ENCODE data around the gene IMMP2L. TPM values are rescaled to one million over a fixed set of nuclear protein-coding genes. Genes with fewer than 3 reads are reported as not detected.

The IMMP2L gene
- total RNA-seq, 2 donors from 2014 or later, result 10.5 to 17.4 TPM

- DNase-seq (no peak), ATAC-seq (no peak)
- TF ChIP-seq POLR2A (IDR thresholded peaks at IDR 0.05) (no peak), CTCF (IDR thresholded peaks at IDR 0.05) (no peak)
- intact Hi-C loops (cut with DNase I), result no loop called here
- Histone ChIP-seq H3K9me3 (no peaks in the 10 kb centered on the region), H3K4me3 (no peak overlapping the region), H3K27me3 (no peaks in the 10 kb centered on the region), H3K4me1 (no peaks in the 10 kb centered on the region), H3K27ac (no peak overlapping the region), H3K36me3 (replicated peaks in 1 of 2; ENCODE audit: insufficient read depth in 1 of 2, low read depth in 2 of 2) (no peaks in the 10 kb centered on the region)
- WGBS, 2 donors, result 94 to 97% methylated on average over 4 of the region's 4 CpGs
Measured at GRCh38 chr7:111229181-111229740, 333.0 kb downstream of the IMMP2L start.

GRCh38 chr7:111228437-111228836 is 333.9 kb downstream of the IMMP2L start:
- no peak overlapping the region for H3K27ac ChIP-seq
- H3K36me3 ChIP-seq (replicated peaks in 1 of 2; ENCODE audit: insufficient read depth in 1 of 2, low read depth in 2 of 2), result no peaks in the 10 kb centered on the region
- no peak for TF ChIP-seq CTCF (IDR thresholded peaks at IDR 0.05)
- TF ChIP-seq POLR2A (IDR thresholded peaks at IDR 0.05), result no peak
- DNase-seq, result no peak
- intact Hi-C loops (cut with DNase I), result no loop called here
- H3K4me3 ChIP-seq, result no peak overlapping the region
- no peaks in the 10 kb centered on the region for H3K9me3 ChIP-seq
- no peaks in the 10 kb centered on the region for H3K4me1 ChIP-seq
- WGBS, 2 donors, result 100% methylated on average over 1 of the region's 1 CpG
- ATAC-seq, result no peak
- H3K27me3 ChIP-seq, result no peaks in the 10 kb centered on the region

- Histone ChIP-seq H3K9me3 (no peaks in the 10 kb centered on the region), H3K27me3 (no peaks in the 10 kb centered on the region), H3K4me3 (no peak overlapping the region), H3K27ac (no peak overlapping the region), H3K4me1 (no peaks in the 10 kb centered on the region), H3K36me3 (replicated peaks in 1 of 2; ENCODE audit: insufficient read depth in 1 of 2, low read depth in 2 of 2) (no peaks in the 10 kb centered on the region)
- DNase-seq (no peak), ATAC-seq (no peak)
- TF ChIP-seq POLR2A (IDR thresholded peaks at IDR 0.05), result no peak
- TF ChIP-seq CTCF (IDR thresholded peaks at IDR 0.05), result no peak
- WGBS, 2 donors, result 75 to 84% methylated on average over 2 of the region's 2 CpGs
- intact Hi-C loops (cut with DNase I), result no loop called here
Measured at GRCh38 chr7:111226800-111227199, 335.5 kb downstream of the IMMP2L start.

DNA sequence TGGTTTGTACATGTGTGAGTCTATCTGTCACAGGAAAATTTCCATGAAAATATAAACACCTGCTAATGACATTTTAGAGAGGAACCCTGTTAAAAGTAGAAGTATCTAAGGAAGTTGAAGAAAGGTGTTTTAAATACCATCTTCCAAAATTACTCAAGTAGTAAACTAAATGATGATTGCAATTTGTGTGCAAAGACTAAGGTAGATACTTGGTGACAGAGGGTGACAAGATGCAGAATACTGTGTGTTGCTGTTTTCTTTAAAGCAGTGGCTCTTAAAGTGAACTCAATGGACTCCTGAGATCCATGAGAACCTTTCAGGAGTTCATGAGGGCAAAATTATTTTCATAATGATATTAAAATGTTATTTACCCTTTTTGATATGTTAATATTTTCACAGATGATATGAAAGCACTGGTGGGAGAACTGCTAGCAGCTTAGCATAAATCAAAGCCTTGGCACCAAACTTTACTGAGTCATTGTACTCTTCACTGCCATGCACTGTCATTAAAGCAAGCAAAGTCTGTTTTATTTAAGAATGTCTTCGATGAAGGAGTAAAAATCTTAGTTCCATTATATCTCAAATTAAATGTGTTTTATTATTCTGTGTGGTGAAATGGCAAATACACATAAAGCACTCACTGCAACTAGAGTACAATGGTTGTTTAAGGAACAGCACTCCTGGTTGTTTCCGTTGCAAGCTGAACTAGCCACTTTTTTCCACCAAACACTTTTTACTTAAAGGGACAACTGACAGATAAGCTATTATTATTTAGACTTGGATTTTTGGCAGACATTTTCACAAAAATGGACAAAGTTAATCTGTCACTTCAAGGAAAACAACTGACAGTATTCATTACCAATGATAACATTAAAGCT is 337.7 kb downstream of the IMMP2L start:
- DNase-seq (no peak), ATAC-seq (no peak)
- Histone ChIP-seq H3K27ac (no peak overlapping the region), H3K36me3 (replicated peaks in 1 of 2; ENCODE audit: insufficient read depth in 1 of 2, low read depth in 2 of 2) (no peaks in the 10 kb centered on the region), H3K4me1 (no peaks in the 10 kb centered on the region), H3K27me3 (no peaks in the 10 kb centered on the region), H3K4me3 (no peak overlapping the region), H3K9me3 (no peaks in the 10 kb centered on the region)
- intact Hi-C loops (cut with DNase I), result no loop called here
- 16 to 23% methylated on average over 2 of the region's 2 CpGs for WGBS, 2 donors
- no peak for TF ChIP-seq CTCF (IDR thresholded peaks at IDR 0.05)
- no peak for TF ChIP-seq POLR2A (IDR thresholded peaks at IDR 0.05)

Data from body of pancreas (tissue), 4 donors.